ENCODE data around the gene PRCP. TPM values are rescaled to one million over a fixed set of nuclear protein-coding genes. Genes with fewer than 3 reads are reported as not detected.

The PRCP gene
- total RNA-seq, 4 donors from 2014 or later = 7.1 to 17.8 (median 9.5) TPM

DNA sequence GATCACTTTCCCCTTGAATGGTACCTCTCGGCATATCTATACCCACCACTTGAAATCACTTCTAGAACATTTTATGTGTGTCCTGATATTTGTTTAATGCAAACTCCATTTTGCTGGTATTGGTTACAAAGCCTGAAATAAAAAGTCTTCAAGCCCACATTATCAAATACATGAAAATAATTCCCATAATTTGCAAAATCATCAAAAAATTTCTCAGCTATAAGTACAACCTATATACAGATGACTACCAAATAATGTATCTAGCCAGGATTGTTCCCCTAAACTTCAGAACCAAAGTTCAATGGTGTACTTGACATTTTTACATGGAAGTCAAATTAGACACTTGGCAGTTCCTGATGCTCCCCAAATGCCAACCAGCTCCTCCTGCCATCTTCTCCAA lies 71.8 kb downstream of the PRCP start:
- no peak for TF ChIP-seq POLR2A (IDR thresholded peaks at IDR 0.05)
- TF ChIP-seq, protein P1, sequence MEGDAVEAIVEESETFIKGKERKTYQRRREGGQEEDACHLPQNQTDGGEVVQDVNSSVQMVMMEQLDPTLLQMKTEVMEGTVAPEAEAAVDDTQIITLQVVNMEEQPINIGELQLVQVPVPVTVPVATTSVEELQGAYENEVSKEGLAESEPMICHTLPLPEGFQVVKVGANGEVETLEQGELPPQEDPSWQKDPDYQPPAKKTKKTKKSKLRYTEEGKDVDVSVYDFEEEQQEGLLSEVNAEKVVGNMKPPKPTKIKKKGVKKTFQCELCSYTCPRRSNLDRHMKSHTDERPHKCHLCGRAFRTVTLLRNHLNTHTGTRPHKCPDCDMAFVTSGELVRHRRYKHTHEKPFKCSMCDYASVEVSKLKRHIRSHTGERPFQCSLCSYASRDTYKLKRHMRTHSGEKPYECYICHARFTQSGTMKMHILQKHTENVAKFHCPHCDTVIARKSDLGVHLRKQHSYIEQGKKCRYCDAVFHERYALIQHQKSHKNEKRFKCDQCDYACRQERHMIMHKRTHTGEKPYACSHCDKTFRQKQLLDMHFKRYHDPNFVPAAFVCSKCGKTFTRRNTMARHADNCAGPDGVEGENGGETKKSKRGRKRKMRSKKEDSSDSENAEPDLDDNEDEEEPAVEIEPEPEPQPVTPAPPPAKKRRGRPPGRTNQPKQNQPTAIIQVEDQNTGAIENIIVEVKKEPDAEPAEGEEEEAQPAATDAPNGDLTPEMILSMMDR (IDR thresholded peaks at IDR 0.05 in 4 of 5, conservative IDR thresholded peaks at IDR 0.05 in 1 of 5) = no peak
- H3K9me3 ChIP-seq = no peaks in the 10 kb centered on the region
- no peak overlapping the region for H3K27ac ChIP-seq
- no peak overlapping the region for H3K4me3 ChIP-seq
- in situ Hi-C loops (cut with MboI; ENCODE audit: low sequenced_read_pairs in 4 of 4) = no loop called here
- DNase-seq = no peak
- intact Hi-C loops (cut with DNase I; ENCODE audit: low total_unique reads) = no loop called here
- ATAC-seq = no peak
- H3K36me3 ChIP-seq = peaks cover 0 to 9% of the 10 kb centered on the region in 2 donors
- no peaks in the 10 kb centered on the region for H3K4me1 ChIP-seq
- H3K27me3 ChIP-seq = no peaks in the 10 kb centered on the region

DNA sequence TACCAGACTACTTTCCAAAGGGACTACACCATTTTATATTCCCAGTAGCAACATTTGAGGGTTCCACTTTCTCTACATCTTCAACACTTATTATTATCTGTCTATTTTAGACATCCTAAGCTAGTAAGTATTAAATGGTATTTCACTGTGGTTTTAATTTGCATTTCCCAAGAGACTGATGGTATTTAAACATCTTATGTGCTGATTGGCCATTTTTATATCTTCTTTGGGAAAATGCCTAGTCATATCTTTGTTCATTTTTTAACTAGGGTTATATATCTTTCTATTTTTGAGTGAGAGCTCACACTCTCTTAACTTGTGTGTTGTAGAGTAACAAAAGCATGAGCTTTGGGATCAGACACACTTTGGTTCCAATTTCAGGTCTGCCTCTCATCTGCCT lies 73.7 kb downstream of the PRCP start:
- DNase-seq = no peak
- H3K27me3 ChIP-seq = no peaks in the 10 kb centered on the region
- intact Hi-C loops (cut with DNase I; ENCODE audit: low total_unique reads) = no loop called here

DNA sequence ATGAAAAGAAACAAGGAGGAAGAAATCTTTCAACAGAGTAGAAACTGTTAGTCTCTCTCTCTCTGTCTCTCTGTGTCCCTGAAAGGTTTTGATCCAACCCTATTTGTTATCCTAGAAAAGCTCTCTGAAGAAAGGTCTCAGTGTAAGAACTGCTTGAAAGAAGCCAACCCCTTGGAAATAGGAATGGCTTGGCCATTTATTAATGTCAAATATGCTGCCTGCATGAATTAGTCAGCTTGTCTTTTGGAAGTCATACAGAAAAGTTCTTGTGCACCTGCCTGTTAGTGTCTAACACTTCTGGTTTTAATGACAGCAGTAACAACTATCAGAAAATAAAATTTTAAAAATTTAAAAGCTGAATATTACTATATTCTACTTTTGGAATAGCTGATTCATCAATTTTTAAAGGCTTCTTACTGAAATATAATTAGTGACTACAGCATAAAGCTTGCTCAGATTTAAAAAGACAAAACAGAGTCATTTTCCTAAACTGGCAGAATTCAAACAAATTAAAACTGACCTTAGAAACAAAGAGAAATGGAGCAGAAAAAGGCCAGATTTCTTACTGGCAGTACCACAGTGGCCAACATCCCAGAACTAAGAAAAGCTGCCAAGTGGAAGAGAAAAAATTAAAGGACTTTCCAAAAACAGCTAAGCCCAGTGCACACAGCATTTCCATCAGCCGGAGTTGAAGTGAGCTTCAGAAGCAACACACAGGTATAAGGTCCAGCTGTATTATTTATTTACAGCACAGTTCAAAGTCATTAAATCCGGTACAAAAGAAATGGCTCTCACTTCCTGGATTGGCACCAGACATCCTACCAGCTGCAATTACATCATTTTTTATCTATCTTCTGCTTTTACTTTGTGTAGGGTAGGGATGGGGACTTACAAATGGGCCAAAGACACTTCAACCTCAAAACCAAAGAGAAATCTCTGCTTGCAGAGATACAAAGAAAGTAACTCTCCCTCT lies 76.3 kb downstream of the PRCP start:
- no peak for TF ChIP-seq POLR2A (IDR thresholded peaks at IDR 0.05)
- TF ChIP-seq, protein P1 (IDR thresholded peaks at IDR 0.05 in 4 of 5, conservative IDR thresholded peaks at IDR 0.05 in 1 of 5) = no peak
- DNase-seq (no peak), ATAC-seq (no peak)
- Histone ChIP-seq H3K4me1 (no peaks in the 10 kb centered on the region), H3K27me3 (no peaks in the 10 kb centered on the region), H3K4me3 (no peak overlapping the region), H3K36me3 (peaks cover 0 to 9% of the 10 kb centered on the region in 2 donors), H3K27ac (no peak overlapping the region), H3K9me3 (no peaks in the 10 kb centered on the region)
- intact Hi-C loops (cut with DNase I; ENCODE audit: low total_unique reads) (no loop called here), in situ Hi-C loops (cut with MboI; ENCODE audit: low sequenced_read_pairs in 4 of 4) (no loop called here)

More for the DNA sequence above, 73.7 kb downstream of the PRCP start:
- no peak for ATAC-seq
- no peak for TF ChIP-seq POLR2A (IDR thresholded peaks at IDR 0.05)
- H3K4me1 ChIP-seq = no peaks in the 10 kb centered on the region
- in situ Hi-C loops (cut with MboI; ENCODE audit: low sequenced_read_pairs in 4 of 4) = no loop called here
- H3K27ac ChIP-seq = no peak overlapping the region
- peaks cover 0 to 9% of the 10 kb centered on the region in 2 donors for H3K36me3 ChIP-seq
- no peak overlapping the region for H3K4me3 ChIP-seq
- H3K9me3 ChIP-seq = no peaks in the 10 kb centered on the region

DNA sequence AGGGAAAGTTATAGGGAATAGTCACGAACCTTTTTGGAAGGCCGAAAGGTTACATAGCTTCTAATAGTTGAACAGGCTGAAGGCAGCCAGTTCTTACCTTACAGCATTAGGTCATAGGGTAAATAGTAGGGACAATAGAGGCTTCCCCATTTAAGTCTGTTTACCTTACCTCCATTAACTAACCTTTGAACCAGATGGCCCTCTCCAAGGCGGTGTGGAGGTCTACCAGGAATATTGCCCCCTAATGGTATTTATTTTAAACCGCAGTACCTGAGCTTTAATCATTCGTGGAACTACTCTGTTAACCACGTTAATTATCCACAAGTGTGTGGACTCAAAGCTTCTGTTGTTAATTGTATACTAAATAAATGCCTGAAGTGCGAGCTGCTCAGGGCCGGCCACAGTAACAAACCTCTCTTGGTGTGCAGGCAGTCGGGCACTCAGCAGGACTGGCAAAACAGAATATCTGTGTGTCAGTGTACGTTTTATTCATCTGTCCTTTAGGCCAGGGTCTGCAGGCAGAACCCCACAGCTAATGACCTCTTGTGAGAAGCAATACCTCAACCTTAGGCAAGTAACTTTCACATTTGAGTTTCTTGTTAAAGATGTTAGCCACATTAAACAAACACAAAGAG lies 81.7 kb downstream of the PRCP start:
- in situ Hi-C loops (cut with MboI; ENCODE audit: low sequenced_read_pairs in 4 of 4) = no loop called here
- DNase-seq = no peak
- Histone ChIP-seq H3K9me3 (no peaks in the 10 kb centered on the region), H3K27me3 (no peaks in the 10 kb centered on the region), H3K4me3 (no peak overlapping the region), H3K27ac (no peak overlapping the region), H3K4me1 (no peaks in the 10 kb centered on the region), H3K36me3 (no peaks in the 10 kb centered on the region)
- TF ChIP-seq, protein P1 (IDR thresholded peaks at IDR 0.05 in 4 of 5, conservative IDR thresholded peaks at IDR 0.05 in 1 of 5) = no peak
- no peak for TF ChIP-seq POLR2A (IDR thresholded peaks at IDR 0.05)
- ATAC-seq = no peak
- intact Hi-C loops (cut with DNase I; ENCODE audit: low total_unique reads) = no loop called here

DNA sequence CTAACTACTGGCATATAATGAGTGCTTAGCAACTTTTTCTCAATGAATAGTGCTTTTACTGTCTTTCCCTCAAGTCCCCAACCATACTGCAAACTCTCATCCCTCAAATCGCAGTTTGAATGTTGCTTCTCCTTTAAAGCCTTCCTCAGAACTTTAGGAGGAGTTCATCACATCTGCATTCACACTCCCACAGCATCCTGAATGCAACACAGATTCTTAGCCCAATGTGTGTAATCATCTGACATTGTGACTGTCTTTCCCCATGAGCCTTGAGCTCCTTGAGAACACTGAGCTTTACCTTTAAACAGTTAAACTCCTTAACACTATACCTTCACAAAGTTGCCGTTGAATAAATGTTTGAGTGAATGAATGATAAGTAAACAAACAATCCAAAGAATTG lies 84.8 kb downstream of the PRCP start:
- H3K4me1 ChIP-seq = no peaks in the 10 kb centered on the region
- no peak overlapping the region for H3K27ac ChIP-seq
- intact Hi-C loops (cut with DNase I; ENCODE audit: low total_unique reads) (no loop called here), in situ Hi-C loops (cut with MboI; ENCODE audit: low sequenced_read_pairs in 4 of 4) (no loop called here)
- DNase-seq (no peak), ATAC-seq (no peak)
- no peaks in the 10 kb centered on the region for H3K9me3 ChIP-seq
- no peaks in the 10 kb centered on the region for H3K27me3 ChIP-seq
- H3K36me3 ChIP-seq = no peaks in the 10 kb centered on the region
- TF ChIP-seq, protein P1 (IDR thresholded peaks at IDR 0.05 in 4 of 5, conservative IDR thresholded peaks at IDR 0.05 in 1 of 5) = no peak
- no peak for TF ChIP-seq POLR2A (IDR thresholded peaks at IDR 0.05)
- no peak overlapping the region for H3K4me3 ChIP-seq
